Calu3 (cell line): ENCODE measurements around the gene OR10V1. TPM values are rescaled to one million over a fixed set of nuclear protein-coding genes. Genes with fewer than 3 reads are reported as not detected.

Experiments
- BruUV-seq: library from RNA; stranded (reverse); fragments of 400-500 nt; replicated peaks from 2 replicates; lab custom pipeline; 2021; lab: Mats Ljungman, UMichigan
- CTCF ChIA-PET: fragments of 300-600 bp; sonication (Branson Sonifier 250); formaldehyde crosslinking; loops from one replicate; lab custom pipeline; 2022; ENCODE audit warnings: antibody characterized with exemption; lab: Charles Lee
- DNase-seq: peaks from one replicate; pipeline ENCODE4 v3.0.0; 2022
- H3K27ac Mint-ChIP-seq: one replicate; pipeline ENCODE4 v1.8.0; 2022; ENCODE audit warnings: mixed read lengths; ENCODE audit not compliant: unreplicated experiment
- H3K27me3 Mint-ChIP-seq: one replicate; pipeline ENCODE4 v1.8.0; 2022; ENCODE audit warnings: mixed read lengths; ENCODE audit not compliant: unreplicated experiment
- H3K36me3 Mint-ChIP-seq: one replicate; pipeline ENCODE4 v1.8.0; 2022; ENCODE audit warnings: mild to moderate bottlenecking, moderate library complexity, mixed read lengths; ENCODE audit not compliant: insufficient read depth, unreplicated experiment
- H3K4me1 Mint-ChIP-seq: one replicate; pipeline ENCODE4 v1.8.0; 2022; ENCODE audit warnings: mild to moderate bottlenecking, low read depth, mixed read lengths; ENCODE audit not compliant: unreplicated experiment
- H3K4me3 Mint-ChIP-seq: one replicate; pipeline ENCODE4 v1.8.0; 2022; ENCODE audit warnings: mild to moderate bottlenecking, low read depth, moderate library complexity, mixed read lengths; ENCODE audit not compliant: unreplicated experiment
- H3K9me3 Mint-ChIP-seq: one replicate; pipeline ENCODE4 v1.8.0; 2022; ENCODE audit warnings: low read depth, mixed read lengths; ENCODE audit not compliant: unreplicated experiment
- intact Hi-C: fragments of 100-400 bp; cut with micrococcal nuclease; formaldehyde crosslinking; loops from one replicate; pipeline ENCODE4 v1.10.0; 2022; ENCODE audit not compliant: unreplicated experiment
- total RNA-seq: library from RNA; stranded (reverse); gene quantifications from 2 replicates; pipeline ENCODE4 v1.2.3, GENCODE V29; 2022
- TF ChIP-seq, protein P1 (sequence below): fragments of 200-600 bp; IDR thresholded peaks from one replicate; pipeline ENCODE4 v1.8.0; 2022; ENCODE audit warnings: antibody characterized with exemption; ENCODE audit not compliant: unreplicated experiment

Gene OR10V1
- total RNA-seq, 1 experiment from 2014 or later, result not detected

DNA sequence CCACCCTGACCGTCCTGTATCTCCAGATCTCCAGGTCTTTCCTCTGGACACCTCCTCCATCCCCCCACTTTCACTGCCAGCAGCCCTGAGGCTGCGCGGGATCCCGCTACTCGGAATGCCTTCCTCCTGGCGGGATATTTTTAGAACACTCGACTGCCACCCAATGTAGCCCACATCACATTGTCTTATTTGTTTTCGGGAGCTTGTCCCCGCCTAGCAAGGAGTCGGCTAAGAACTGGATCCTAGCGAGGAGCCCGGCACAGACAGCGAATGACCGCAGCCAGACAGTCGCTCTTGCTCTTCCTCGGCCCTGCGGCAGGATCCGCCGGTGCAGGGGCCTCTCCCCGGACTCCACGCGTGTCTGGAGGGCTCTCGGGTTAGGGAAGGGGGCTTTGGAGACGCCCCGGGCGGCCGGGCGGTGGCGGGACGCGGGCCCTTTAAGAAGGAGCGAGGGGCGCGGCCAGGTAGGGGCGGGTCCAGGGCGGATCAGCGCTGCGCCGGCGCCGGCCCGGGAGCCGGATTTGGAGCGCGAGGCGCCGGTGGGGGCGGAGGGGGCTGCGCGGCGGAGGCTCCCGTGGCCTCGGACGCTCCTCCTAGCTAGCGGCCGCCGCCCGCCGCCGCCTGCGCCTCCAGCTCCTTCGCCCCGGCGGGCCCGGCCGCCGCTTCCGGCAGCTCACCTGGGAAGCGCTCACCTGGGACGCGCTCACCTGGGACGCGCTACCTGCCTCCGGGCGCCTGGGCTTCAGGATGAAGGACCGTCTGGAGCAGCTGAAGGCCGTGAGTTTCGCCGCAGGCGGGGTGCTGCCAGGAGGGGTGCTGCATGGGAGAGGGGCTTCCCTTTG lies 41.4 kb upstream of the OR10V1 start, which contains the start of gene STX3:
Gene STX3, plus strand, starts transcription at position 518 of the 842 bp plus-strand sequence. Its CDS starts 230 bp downstream, at position 748.
- intact Hi-C loops, result loop anchor here (1.0 to 10.0 kb wide), 4 partner anchors 32 to 160 kb away; partner anchors contain the start of gene PATL1
- H3K4me1 Mint-ChIP-seq, result peaks cover 39% of the 10 kb centered on the region
- peaks cover 37% of the 10 kb centered on the region for H3K36me3 Mint-ChIP-seq
- H3K9me3 Mint-ChIP-seq, result no peaks in the 10 kb centered on the region
- BruUV-seq, result no TSS peak
- H3K27me3 Mint-ChIP-seq, result no peaks in the 10 kb centered on the region
- TF ChIP-seq, protein P1, sequence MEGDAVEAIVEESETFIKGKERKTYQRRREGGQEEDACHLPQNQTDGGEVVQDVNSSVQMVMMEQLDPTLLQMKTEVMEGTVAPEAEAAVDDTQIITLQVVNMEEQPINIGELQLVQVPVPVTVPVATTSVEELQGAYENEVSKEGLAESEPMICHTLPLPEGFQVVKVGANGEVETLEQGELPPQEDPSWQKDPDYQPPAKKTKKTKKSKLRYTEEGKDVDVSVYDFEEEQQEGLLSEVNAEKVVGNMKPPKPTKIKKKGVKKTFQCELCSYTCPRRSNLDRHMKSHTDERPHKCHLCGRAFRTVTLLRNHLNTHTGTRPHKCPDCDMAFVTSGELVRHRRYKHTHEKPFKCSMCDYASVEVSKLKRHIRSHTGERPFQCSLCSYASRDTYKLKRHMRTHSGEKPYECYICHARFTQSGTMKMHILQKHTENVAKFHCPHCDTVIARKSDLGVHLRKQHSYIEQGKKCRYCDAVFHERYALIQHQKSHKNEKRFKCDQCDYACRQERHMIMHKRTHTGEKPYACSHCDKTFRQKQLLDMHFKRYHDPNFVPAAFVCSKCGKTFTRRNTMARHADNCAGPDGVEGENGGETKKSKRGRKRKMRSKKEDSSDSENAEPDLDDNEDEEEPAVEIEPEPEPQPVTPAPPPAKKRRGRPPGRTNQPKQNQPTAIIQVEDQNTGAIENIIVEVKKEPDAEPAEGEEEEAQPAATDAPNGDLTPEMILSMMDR, result no peak
- peak within 1 kb of the TSS; percentile 81 for H3K4me3 Mint-ChIP-seq
- peak within 1 kb of the TSS; percentile 85 for H3K27ac Mint-ChIP-seq
- CTCF ChIA-PET, result interaction anchor here (0.5 to 2.6 kb wide), 8 partner anchors 22 to 496 kb away, joined by 3 to 14 read pairs (median 5); partner anchors contain the start of gene MRPL16
- peak; percentile 87 for DNase-seq

DNA sequence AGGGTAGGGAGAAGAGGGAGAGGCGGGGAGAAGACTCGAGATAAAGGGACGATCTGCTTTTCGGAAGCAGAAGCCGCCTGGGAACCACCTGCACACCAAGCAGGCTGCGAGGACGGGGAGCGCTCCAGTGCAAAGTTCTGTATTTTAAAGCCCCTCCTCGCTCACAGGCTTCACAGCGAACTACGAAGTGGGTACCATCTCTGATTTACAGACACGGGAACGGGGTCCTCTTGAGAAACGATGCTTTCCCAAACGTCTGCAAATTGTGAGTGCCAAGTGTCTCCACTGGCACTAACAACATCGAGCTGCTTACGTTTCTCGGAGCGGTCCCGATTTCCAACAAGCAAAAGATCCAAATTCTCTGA lies 40.8 kb upstream of the OR10V1 start:
- H3K36me3 Mint-ChIP-seq, result peaks cover 37% of the 10 kb centered on the region
- DNase-seq, result peak; percentile 10
- H3K27me3 Mint-ChIP-seq, result no peaks in the 10 kb centered on the region
- CTCF ChIA-PET, result interaction anchor here (1.5 to 2.6 kb wide), 3 partner anchors 32 to 56 kb away, joined by 5 to 14 read pairs (median 12); partner anchors contain the start of gene MRPL16
- TSS peak; percentile 72 for BruUV-seq
- H3K9me3 Mint-ChIP-seq, result no peaks in the 10 kb centered on the region
- TF ChIP-seq, protein P1, result no peak
- H3K4me3 Mint-ChIP-seq, result peak overlapping the region; percentile 81
- intact Hi-C loops, result loop anchor here (1.0 to 10.0 kb wide), 3 partner anchors 33 to 160 kb away; no protein-coding TSS in a partner anchor
- H3K27ac Mint-ChIP-seq, result peak overlapping the region; percentile 85
- H3K4me1 Mint-ChIP-seq, result peaks cover 33% of the 10 kb centered on the region

DNA sequence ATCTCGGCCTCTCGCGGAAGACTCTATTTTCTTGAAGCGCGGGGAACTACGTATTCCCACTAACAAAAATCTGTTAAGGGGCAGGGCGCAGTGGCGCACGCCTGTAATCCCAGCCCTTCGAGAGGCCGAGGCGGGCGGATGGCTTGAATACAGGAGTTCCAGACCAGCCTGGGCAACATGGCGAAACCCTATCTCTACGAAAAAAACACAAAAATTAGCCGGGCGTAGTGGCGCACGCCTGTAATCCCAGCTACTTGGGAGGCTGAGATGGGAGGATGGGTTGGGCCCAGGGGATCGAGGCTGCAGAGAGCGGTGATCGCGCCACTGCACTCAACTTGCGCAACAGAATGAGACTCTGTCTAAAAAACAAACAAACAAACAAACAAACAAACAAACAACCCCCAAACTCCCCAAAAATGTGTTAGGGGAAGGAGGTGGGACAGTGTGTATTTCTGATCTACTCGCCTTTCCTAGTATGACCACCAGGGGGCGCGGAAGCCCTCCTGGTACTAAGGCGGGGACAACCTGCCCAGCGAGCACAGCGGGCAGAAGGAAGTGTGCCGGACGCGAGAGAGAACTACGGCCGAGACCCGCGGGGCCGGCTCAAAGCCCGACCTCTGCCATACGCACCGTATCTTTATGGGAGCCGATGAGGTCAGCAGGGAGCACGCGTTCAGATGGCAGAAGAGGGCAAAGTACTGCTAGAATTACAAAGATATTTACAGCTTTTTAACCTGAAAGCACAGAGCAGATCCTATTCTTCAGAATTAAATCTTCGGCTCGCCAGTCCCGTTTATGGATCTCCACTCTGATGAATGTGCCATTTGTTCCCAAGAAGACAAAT lies 40.2 kb upstream of the OR10V1 start:
- TF ChIP-seq, protein P1, result peak; percentile 91
- H3K36me3 Mint-ChIP-seq, result peaks cover 37% of the 10 kb centered on the region
- CTCF ChIA-PET, result interaction anchor here (0.6 to 2.6 kb wide), 4 partner anchors 34 to 85 kb away, joined by 3 to 14 read pairs (median 6); partner anchors contain the start of gene PATL1
- DNase-seq, result peak; percentile 89
- H3K27ac Mint-ChIP-seq, result peak overlapping the region; percentile 85
- BruUV-seq, result no TSS peak
- intact Hi-C loops, result loop anchor here (1.0 to 10.0 kb wide), 3 partner anchors 33 to 161 kb away; no protein-coding TSS in a partner anchor
- H3K4me3 Mint-ChIP-seq, result peak overlapping the region; percentile 81
- no peaks in the 10 kb centered on the region for H3K27me3 Mint-ChIP-seq
- H3K4me1 Mint-ChIP-seq, result peaks cover 27% of the 10 kb centered on the region
- H3K9me3 Mint-ChIP-seq, result peaks cover 1% of the 10 kb centered on the region

DNA sequence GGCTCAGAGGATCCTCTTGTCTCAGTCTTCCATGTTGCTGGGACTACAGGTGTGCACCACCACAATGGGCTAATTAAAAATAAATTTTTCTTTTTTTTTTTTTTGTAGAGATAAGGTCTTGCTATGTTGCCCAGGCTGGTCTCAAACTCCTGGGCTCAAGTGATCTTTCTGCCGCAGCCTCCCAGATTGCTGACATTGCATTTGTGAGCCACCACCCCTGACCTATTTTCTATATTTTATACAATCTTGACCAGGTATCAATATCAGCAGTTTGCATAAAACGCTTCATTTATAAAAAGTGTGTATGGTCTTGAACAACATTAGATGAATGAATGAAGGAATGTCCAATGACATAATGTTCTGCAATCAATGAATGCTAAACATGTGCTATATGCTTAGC lies 32.5 kb upstream of the OR10V1 start:
- H3K36me3 Mint-ChIP-seq, result no peaks in the 10 kb centered on the region
- H3K4me1 Mint-ChIP-seq, result no peaks in the 10 kb centered on the region
- intact Hi-C loops, result no loop called here
- no peaks in the 10 kb centered on the region for H3K27me3 Mint-ChIP-seq
- CTCF ChIA-PET, result no interaction called here
- no peak overlapping the region for H3K4me3 Mint-ChIP-seq
- no peak overlapping the region for H3K27ac Mint-ChIP-seq
- DNase-seq, result no peak
- BruUV-seq, result no TSS peak
- TF ChIP-seq, protein P1, result no peak
- H3K9me3 Mint-ChIP-seq, result peaks cover 4% of the 10 kb centered on the region
